Adrenal gland (tissue), 12 donors: ENCODE measurements around the gene TIRAP. TPM values are rescaled to one million over a fixed set of nuclear protein-coding genes. Genes with fewer than 3 reads are reported as not detected.

Experiments
- DNase-seq, 7 donors: peaks; one replicate each; pipeline ENCODE4 v3.0.0-alpha.2; 2019 to 2020
- H3K27ac ChIP-seq, 5 donors: fragments of 200-600 bp; sonication (generic) in 4 of 5; 1 replicate in 3 of 5; 2 replicates in 2 of 5; pipeline versions ENCODE4 v1.5.1 to v1.8.0; 2016 to 2020; ENCODE audit warnings: mild to moderate bottlenecking in 1 of 5
- H3K27me3 ChIP-seq: fragments of 200-600 bp; 2 replicates; pipeline ENCODE4 v1.8.0; 2021
- H3K36me3 ChIP-seq, 2 donors: fragments of 200-600 bp; replicated peaks in 1 of 2; 1 replicate in 1 of 2; 2 replicates in 1 of 2; pipeline versions ENCODE4 v1.5.1 to v1.8.0; 2018 to 2022
- H3K4me1 ChIP-seq, 2 donors: fragments of 200-600 bp; replicated peaks in 1 of 2; 1 replicate in 1 of 2; 2 replicates in 1 of 2; pipeline versions ENCODE4 v1.5.1 to v1.8.0; 2018 to 2021
- H3K4me3 ChIP-seq, 4 donors: fragments of 200-600 bp; sonication (generic) in 3 of 4; one replicate each; pipeline ENCODE4 v1.5.1; 2016 to 2018
- H3K9me3 ChIP-seq, 3 donors: fragments of 200-600 bp; sonication (generic) in 1 of 3; replicated peaks in 1 of 3; 1 replicate in 2 of 3; 2 replicates in 1 of 3; pipeline versions ENCODE4 v1.5.1 to v1.8.0; 2016 to 2021
- CTCF ChIP-seq, 6 experiments: fragments of 450-650 bp in 4 of 6; fragments of 200-600 bp in 2 of 6; sonication (generic) in 1 of 6; IDR thresholded peaks; 1 replicate in 5 of 6; 2 replicates in 1 of 6; pipeline versions ENCODE4 v1.5.1 to v1.8.0; 2016 to 2021; ENCODE audit warnings: antibody characterized with exemption in 6 of 6, mild to moderate bottlenecking in 2 of 6, moderate library complexity in 1 of 6
- POLR2A ChIP-seq, 2 donors: fragments of 450-650 bp; IDR thresholded peaks; one replicate each; pipeline ENCODE4 v1.6.1; 2017; ENCODE audit warnings: antibody characterized with exemption in 2 of 2, mild to moderate bottlenecking in 2 of 2, moderate library complexity in 1 of 2
- WGBS, 4 donors: extraction: QIAGEN DNeasy Blood & Tissue Kit in 2 of 4; methylation state at CpG; one replicate each; pipeline versions ENCODE4 v1.1.5 to v1.1.7; 2013 to 2017; 5-methylcytosine and 5-hydroxymethylcytosine counted together
- intact Hi-C, 2 donors: fragments of 100-400 bp; cut with DNase I; formaldehyde crosslinking; loops; one replicate each; pipeline versions ENCODE4 v1.14.1 to v1.15.0; 2022 to 2023
- polyA plus RNA-seq, 3 donors: library from polyadenylated mRNA; stranded (reverse); fragments of 200-250 nt in 2 of 3; fragments of 350-450 nt in 1 of 3; fragmentation: Illumina TruSeq in 1 of 3; extraction: RNeasy Lipid Tissue Mini Kit (QIAGEN cat#74804) in 1 of 3; gene quantifications; one replicate each; pipeline ENCODE4 v1.2.3, GENCODE V29; 2013 to 2014
- total RNA-seq, 9 donors: library from RNA; depleted of rRNA in 4 of 9; stranded (reverse); fragments of >200 nt in 4 of 9; fragments of 120-200 nt in 1 of 9; fragmentation: NEBNext Ultra II Directional in 1 of 9; extraction: Animal tissue kit (Norgen Biotek cat#: 25700) in 1 of 9; gene quantifications; one replicate each; pipeline versions ENCODE4 v1.1.0 to v1.2.4, GENCODE V29; 2013 to 2023
- donor health status: healthy with polysubstance abuse.
- donor health status: Bipolar disorder and iron deficiency.
- donor health status: DM: yes; HTN: yes; CAD: no.
- donor health status: DM: no; HTN: no; CAD: no.
- donor health status: DM: no; HTN: no; CAD: no.
- donor health status: DM: yes; HTN: yes; CAD: no.

The TIRAP gene
- total and polyA plus RNA-seq, 12 donors, result 4.7 to 41.1 (median 12.1) TPM

GRCh38 chr11:126332221-126332711 is 49.4 kb downstream of the TIRAP start:
- H3K36me3 ChIP-seq, result no peaks in the 10 kb centered on the region
- no peaks in the 10 kb centered on the region for H3K9me3 ChIP-seq
- H3K27ac ChIP-seq, result peak overlapping the region; percentile 35 to 82 (median 58)
- TF ChIP-seq CTCF (IDR thresholded peaks at IDR 0.05), result no peak
- TF ChIP-seq POLR2A (IDR thresholded peaks at IDR 0.05), result peak in 1 of 2 donors; percentile 35
- intact Hi-C loops, result no loop called here
- H3K4me1 ChIP-seq, result peaks cover 10 to 29% of the 10 kb centered on the region in 2 donors
- no peak overlapping the region for H3K4me3 ChIP-seq
- WGBS, 4 donors, result 28 to 45% (median 40%) methylated on average over 5 of the region's 5 CpGs
- DNase-seq, result peak; percentile 89 to 97 (median 95)
- H3K27me3 ChIP-seq, result no peaks in the 10 kb centered on the region

- peaks cover 10 to 31% of the 10 kb centered on the region in 2 donors for H3K4me1 ChIP-seq
- H3K27ac ChIP-seq, result peak overlapping the region in 2 of 5 donors; percentile 58 to 82
- H3K27me3 ChIP-seq, result no peaks in the 10 kb centered on the region
- H3K4me3 ChIP-seq, result no peak overlapping the region
- TF ChIP-seq POLR2A (IDR thresholded peaks at IDR 0.05), result no peak
- no peak for TF ChIP-seq CTCF (IDR thresholded peaks at IDR 0.05)
- H3K9me3 ChIP-seq, result no peaks in the 10 kb centered on the region
- 92 to 95% (median 94%) methylated on average over 7 of the region's 7 CpGs for WGBS, 4 donors
- DNase-seq, result no peak
- intact Hi-C loops, result no loop called here
- no peaks in the 10 kb centered on the region for H3K36me3 ChIP-seq
Observed at GRCh38 chr11:126333142-126333541, 50.2 kb downstream of the TIRAP start.

DNA sequence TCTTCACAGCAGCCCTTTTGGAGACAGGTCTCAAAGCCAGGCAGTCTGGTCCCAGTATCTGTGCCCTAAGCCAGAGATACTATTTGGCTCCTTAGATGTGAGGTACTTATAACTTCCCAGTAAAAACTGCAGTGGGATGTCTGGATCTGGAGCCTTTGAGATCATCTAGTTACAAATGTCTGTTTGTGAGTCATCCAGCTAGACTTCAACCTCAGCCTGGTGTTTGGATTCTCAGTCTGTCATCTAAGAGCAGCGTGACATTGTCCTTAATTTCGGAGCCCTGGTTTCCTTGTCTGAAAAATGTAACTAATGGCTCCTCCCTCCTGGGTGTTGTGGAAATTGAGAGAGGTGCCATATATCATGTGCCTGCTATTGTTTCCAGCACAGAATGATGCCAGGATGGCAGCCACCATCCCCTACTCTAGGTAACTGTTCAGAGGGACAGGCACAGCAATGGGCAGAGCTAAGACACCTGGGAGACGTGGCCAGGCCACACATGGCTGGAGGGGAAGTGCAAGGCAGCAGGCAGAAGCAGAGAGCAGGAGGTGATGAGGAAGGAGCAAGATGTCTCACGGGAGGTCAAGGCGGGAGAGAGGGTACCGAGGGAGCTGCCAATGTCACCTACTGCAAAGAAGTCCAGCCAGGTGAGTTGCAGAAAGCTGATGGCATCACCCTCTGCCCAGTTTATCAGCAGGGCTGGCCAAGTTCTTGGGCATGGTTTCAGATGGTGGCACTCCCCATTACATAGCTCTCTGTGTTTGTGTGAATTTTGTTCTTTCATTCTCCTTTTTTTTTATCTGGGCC is 52.0 kb downstream of the TIRAP start:
- no peak overlapping the region for H3K4me3 ChIP-seq
- no peaks in the 10 kb centered on the region for H3K9me3 ChIP-seq
- TF ChIP-seq CTCF (IDR thresholded peaks at IDR 0.05), result no peak
- no peak for TF ChIP-seq POLR2A (IDR thresholded peaks at IDR 0.05)
- peaks cover 10 to 36% of the 10 kb centered on the region in 2 donors for H3K4me1 ChIP-seq
- H3K36me3 ChIP-seq, result peaks cover 0 to 4% of the 10 kb centered on the region in 2 donors
- peak overlapping the region in 1 of 5 donors; percentile 18 for H3K27ac ChIP-seq
- peak in 1 of 7 donors; percentile 17 for DNase-seq
- H3K27me3 ChIP-seq, result no peaks in the 10 kb centered on the region
- WGBS, 4 donors, result 74 to 87% (median 79%) methylated on average over 6 of the region's 6 CpGs
- intact Hi-C loops, result no loop called here

- intact Hi-C loops, result no loop called here
- Histone ChIP-seq H3K36me3 (peaks cover 0 to 4% of the 10 kb centered on the region in 2 donors), H3K9me3 (no peaks in the 10 kb centered on the region), H3K27ac (no peak overlapping the region), H3K4me1 (peaks cover 10 to 42% of the 10 kb centered on the region in 2 donors), H3K27me3 (no peaks in the 10 kb centered on the region), H3K4me3 (no peak overlapping the region)
- no peak for TF ChIP-seq POLR2A (IDR thresholded peaks at IDR 0.05)
- TF ChIP-seq CTCF (IDR thresholded peaks at IDR 0.05), result no peak
- DNase-seq, result peak in 1 of 7 donors; percentile 22
- WGBS, 4 donors, result 64 to 89% (median 79%) methylated on average over 4 to 5 of the region's 5 CpGs
Observed at GRCh38 chr11:126335463-126335760, 52.5 kb downstream of the TIRAP start.
